Measurements from ENCODE around the gene PCCA.

GRCh38 chr13:100148422-100148821 is 59.5 kb downstream of the PCCA start:
- TF ChIP-seq CTCF (IDR thresholded peaks at IDR 0.05) (no peak), POLR2A (IDR thresholded peaks at IDR 0.05) (no peak)

All from breast epithelium (tissue), 3 donors.